NCI-H82 treated with DMSO at 0.1 percent for 48 hours (cell line): ENCODE results near the gene NUP37.
"Not testable (repeated sequence)": the region's sequence is repeated elsewhere in the genome, so short reads cannot be mapped to it uniquely, and the experiment has no call there.

Experiments
- DNase-seq: peaks from one replicate; lab custom pipeline; 2025; ENCODE audit not compliant: unreplicated experiment; lab: John Stamatoyannopoulos, UW

The NUP37 gene

GRCh38 chr12:102095677-102096263, 24.1 kb downstream of the NUP37 start:
- peak; percentile 70 for DNase-seq

- no peak for DNase-seq
Observed at GRCh38 chr12:102093319-102093718, 26.6 kb downstream of the NUP37 start.

- DNase-seq = not testable (repeated sequence)
Observed at GRCh38 chr12:102089228-102089835, 30.6 kb downstream of the NUP37 start.

GRCh38 chr12:102080842-102081241, 39.1 kb downstream of the NUP37 start:
- no peak for DNase-seq

GRCh38 chr12:102072092-102072491, 47.8 kb downstream of the NUP37 start:
- DNase-seq = not testable (repeated sequence)

GRCh38 chr12:102069707-102070106, 50.2 kb downstream of the NUP37 start:
- DNase-seq = peak; percentile 58

GRCh38 chr12:102067574-102068258, 52.2 kb downstream of the NUP37 start:
- DNase-seq = no peak

- DNase-seq = no peak
Observed at GRCh38 chr12:102064476-102064875, 55.4 kb downstream of the NUP37 start.

- DNase-seq = no peak
Observed at GRCh38 chr12:102063069-102063468, 56.8 kb downstream of the NUP37 start.

- no peak for DNase-seq
Observed at GRCh38 chr12:102062419-102062806, 57.5 kb downstream of the NUP37 start.

- DNase-seq = peak; percentile 84
Observed at GRCh38 chr12:102061560-102062418, 58.1 kb downstream of the NUP37 start, which contains the start of gene WASHC3. Gene WASHC3 (minus strand): TSS chr12:102061991. CDS start chr12:102061962, 29 bp downstream.

GRCh38 chr12:102061096-102061559, 58.8 kb downstream of the NUP37 start:
- DNase-seq = no peak

- DNase-seq = no peak
Observed at GRCh38 chr12:102059343-102059742, 60.6 kb downstream of the NUP37 start.

GRCh38 chr12:102054345-102054744, 65.6 kb downstream of the NUP37 start:
- no peak for DNase-seq

- no peak for DNase-seq
Observed at GRCh38 chr12:102053062-102053349, 66.9 kb downstream of the NUP37 start.

GRCh38 chr12:102052192-102053061, 67.5 kb downstream of the NUP37 start:
- DNase-seq = no peak

- DNase-seq = no peak
Observed at GRCh38 chr12:102051431-102051965, 68.4 kb downstream of the NUP37 start.

GRCh38 chr12:102050660-102051430, 69.1 kb downstream of the NUP37 start:
- no peak for DNase-seq

GRCh38 chr12:102043928-102044327, 76.0 kb downstream of the NUP37 start:
- no peak for DNase-seq
